ENCODE data around the gene SGCA.

Gene SGCA

DNA sequence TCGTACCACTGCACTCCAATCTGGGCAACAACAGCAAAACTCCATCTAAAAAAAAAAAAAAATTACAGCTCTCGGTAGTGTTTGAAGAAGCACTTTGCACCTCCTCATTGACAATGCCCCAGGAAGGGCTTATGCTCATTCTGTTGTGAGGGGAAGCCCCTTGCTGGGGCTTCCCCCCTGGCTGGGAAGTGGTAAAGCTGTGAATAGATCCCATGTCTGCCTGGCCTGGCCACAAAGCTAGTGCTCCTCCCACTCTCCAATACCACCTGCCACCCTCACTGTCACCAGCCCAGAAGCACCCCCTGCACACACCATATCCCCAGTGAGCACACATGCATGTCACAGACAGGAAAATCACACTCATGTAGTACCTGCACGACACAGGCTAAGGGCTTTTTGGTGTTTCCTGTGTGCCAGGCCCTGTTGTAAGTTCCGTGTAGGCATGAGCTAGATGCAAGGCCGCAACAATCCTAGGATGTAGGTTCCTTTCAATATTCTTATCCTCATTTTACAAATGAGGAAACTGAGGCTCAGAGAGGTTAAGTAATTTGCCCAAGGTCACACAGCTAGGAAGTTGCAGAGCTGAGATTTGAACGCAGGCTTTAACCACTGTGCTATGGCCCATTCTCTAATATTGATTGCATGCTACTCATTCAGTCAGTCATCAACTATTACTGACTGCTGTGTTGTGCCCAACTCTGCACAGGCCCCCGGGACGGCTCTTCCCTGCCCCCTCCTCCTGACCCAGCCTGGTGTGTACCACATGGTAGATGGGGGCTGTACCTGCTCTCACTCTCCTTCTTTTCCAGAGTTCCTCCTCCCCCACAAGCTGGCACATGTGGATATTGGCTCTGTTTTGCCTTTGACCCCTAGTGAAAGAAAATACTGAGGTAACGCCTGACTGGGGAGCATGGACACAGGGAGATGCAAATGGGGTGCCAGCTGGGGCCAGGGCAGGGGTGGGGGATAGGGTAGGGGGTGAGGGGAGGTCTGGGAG, 47.5 kb downstream of the SGCA start:
- H3K9ac ChIP-seq (ENCODE audit: low read depth, low read length), result no peak overlapping the region
- H3K4me3 ChIP-seq (ENCODE audit: low read length), result no peak overlapping the region
- H3K27me3 ChIP-seq (ENCODE audit: insufficient read depth, low read length), result peaks cover 22% of the 10 kb centered on the region; the same call in 1 of the 2 replicates
- peaks cover 42% of the 10 kb centered on the region for H3K4me1 ChIP-seq (ENCODE audit: insufficient read depth, low read length)
- H3K36me3 ChIP-seq (ENCODE audit: insufficient read depth, low read depth, low read length), result no peaks in the 10 kb centered on the region
- no peaks in the 10 kb centered on the region for H3K9me3 ChIP-seq (ENCODE audit: insufficient read depth, low read depth, low read length)
- no peak overlapping the region for H3K27ac ChIP-seq (ENCODE audit: low read length)

GRCh38 chr17:50214976-50215760, 49.4 kb downstream of the SGCA start:
- no peaks in the 10 kb centered on the region for H3K9me3 ChIP-seq (ENCODE audit: insufficient read depth, low read depth, low read length)
- H3K36me3 ChIP-seq (ENCODE audit: insufficient read depth, low read depth, low read length), result no peaks in the 10 kb centered on the region
- H3K27ac ChIP-seq (ENCODE audit: low read length), result no peak overlapping the region
- no peak overlapping the region for H3K4me3 ChIP-seq (ENCODE audit: low read length)
- no peak overlapping the region for H3K9ac ChIP-seq (ENCODE audit: low read depth, low read length)
- peaks cover 5% of the 10 kb centered on the region; the same call in 1 of the 2 replicates for H3K27me3 ChIP-seq (ENCODE audit: insufficient read depth, low read length)
- H3K4me1 ChIP-seq (ENCODE audit: insufficient read depth, low read length), result peaks cover 29% of the 10 kb centered on the region

- Histone ChIP-seq H3K9ac (ENCODE audit: low read depth, low read length) (no peak overlapping the region), H3K4me1 (ENCODE audit: insufficient read depth, low read length) (peaks cover 9% of the 10 kb centered on the region; the same call in 1 of the 2 replicates), H3K9me3 (ENCODE audit: insufficient read depth, low read depth, low read length) (no peaks in the 10 kb centered on the region), H3K27ac (ENCODE audit: low read length) (no peak overlapping the region), H3K4me3 (ENCODE audit: low read length) (no peak overlapping the region), H3K36me3 (ENCODE audit: insufficient read depth, low read depth, low read length) (no peaks in the 10 kb centered on the region), H3K27me3 (ENCODE audit: insufficient read depth, low read length) (no peaks in the 10 kb centered on the region)
These were observed 51.8 kb downstream of the SGCA start for GRCh38 chr17:50217591-50217990.

DNA sequence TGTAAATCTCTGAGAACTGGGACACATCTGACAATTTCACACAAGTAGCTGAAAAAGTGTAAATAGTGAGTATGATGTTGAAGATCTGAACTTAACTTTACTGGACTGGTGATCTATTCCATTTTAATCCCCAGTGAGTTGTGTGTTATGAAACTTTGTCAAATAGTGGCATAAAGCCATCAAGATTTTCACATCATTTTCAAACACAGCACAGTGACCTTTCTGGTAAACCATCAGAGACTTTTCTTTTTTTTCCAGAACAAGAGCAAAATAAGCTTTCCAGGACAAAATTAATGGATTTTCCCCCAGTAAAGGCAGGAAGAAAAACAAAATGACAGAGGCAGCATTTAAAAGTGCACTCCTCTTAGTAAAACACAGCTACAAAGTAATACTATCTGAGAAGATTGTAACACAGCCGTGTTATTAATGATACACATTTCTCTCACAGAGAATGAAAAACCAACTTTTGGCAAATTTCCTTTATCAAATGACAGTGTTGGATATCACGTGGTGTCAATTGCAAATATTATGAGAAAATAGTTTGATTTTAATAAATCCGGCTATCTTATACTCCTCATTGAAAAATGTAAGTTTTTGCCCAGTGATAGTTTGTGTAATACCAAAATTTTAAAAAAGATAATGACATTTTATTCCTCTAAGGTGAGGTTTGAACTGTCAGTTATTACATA, 52.4 kb downstream of the SGCA start:
- Histone ChIP-seq H3K4me3 (ENCODE audit: low read length) (no peak overlapping the region), H3K9me3 (ENCODE audit: insufficient read depth, low read depth, low read length) (no peaks in the 10 kb centered on the region), H3K9ac (ENCODE audit: low read depth, low read length) (no peak overlapping the region), H3K27ac (ENCODE audit: low read length) (no peak overlapping the region), H3K36me3 (ENCODE audit: insufficient read depth, low read depth, low read length) (no peaks in the 10 kb centered on the region), H3K4me1 (ENCODE audit: insufficient read depth, low read length) (peaks cover 8% of the 10 kb centered on the region; the same call in 1 of the 2 replicates), H3K27me3 (ENCODE audit: insufficient read depth, low read length) (no peaks in the 10 kb centered on the region)

GRCh38 chr17:50218771-50219315, 53.0 kb downstream of the SGCA start:
- Histone ChIP-seq H3K9ac (ENCODE audit: low read depth, low read length) (no peak overlapping the region), H3K27me3 (ENCODE audit: insufficient read depth, low read length) (no peaks in the 10 kb centered on the region), H3K9me3 (ENCODE audit: insufficient read depth, low read depth, low read length) (no peaks in the 10 kb centered on the region), H3K4me1 (ENCODE audit: insufficient read depth, low read length) (peaks cover 4% of the 10 kb centered on the region; the same call in 1 of the 2 replicates), H3K27ac (ENCODE audit: low read length) (no peak overlapping the region), H3K36me3 (ENCODE audit: insufficient read depth, low read depth, low read length) (no peaks in the 10 kb centered on the region), H3K4me3 (ENCODE audit: low read length) (no peak overlapping the region)

GRCh38 chr17:50219342-50219741, 53.5 kb downstream of the SGCA start:
- Histone ChIP-seq H3K4me3 (ENCODE audit: low read length) (no peak overlapping the region), H3K9ac (ENCODE audit: low read depth, low read length) (no peak overlapping the region)

GRCh38 chr17:50219939-50220465, 54.2 kb downstream of the SGCA start:
- H3K4me1 ChIP-seq (ENCODE audit: insufficient read depth, low read length), result peaks cover 4% of the 10 kb centered on the region; the same call in 1 of the 2 replicates
- peaks cover 8% of the 10 kb centered on the region for H3K9me3 ChIP-seq (ENCODE audit: insufficient read depth, low read depth, low read length)
- no peaks in the 10 kb centered on the region for H3K36me3 ChIP-seq (ENCODE audit: insufficient read depth, low read depth, low read length)
- no peak overlapping the region for H3K4me3 ChIP-seq (ENCODE audit: low read length)
- no peak overlapping the region for H3K9ac ChIP-seq (ENCODE audit: low read depth, low read length)
- no peak overlapping the region for H3K27ac ChIP-seq (ENCODE audit: low read length)
- no peaks in the 10 kb centered on the region for H3K27me3 ChIP-seq (ENCODE audit: insufficient read depth, low read length)

More at GRCh38 chr17:50219342-50219741, 53.5 kb downstream of the SGCA start:
- Histone ChIP-seq H3K36me3 (ENCODE audit: insufficient read depth, low read depth, low read length) (no peaks in the 10 kb centered on the region), H3K4me1 (ENCODE audit: insufficient read depth, low read length) (peaks cover 4% of the 10 kb centered on the region; the same call in 1 of the 2 replicates), H3K9me3 (ENCODE audit: insufficient read depth, low read depth, low read length) (peaks cover 2% of the 10 kb centered on the region), H3K27me3 (ENCODE audit: insufficient read depth, low read length) (no peaks in the 10 kb centered on the region), H3K27ac (ENCODE audit: low read length) (no peak overlapping the region)

DNA sequence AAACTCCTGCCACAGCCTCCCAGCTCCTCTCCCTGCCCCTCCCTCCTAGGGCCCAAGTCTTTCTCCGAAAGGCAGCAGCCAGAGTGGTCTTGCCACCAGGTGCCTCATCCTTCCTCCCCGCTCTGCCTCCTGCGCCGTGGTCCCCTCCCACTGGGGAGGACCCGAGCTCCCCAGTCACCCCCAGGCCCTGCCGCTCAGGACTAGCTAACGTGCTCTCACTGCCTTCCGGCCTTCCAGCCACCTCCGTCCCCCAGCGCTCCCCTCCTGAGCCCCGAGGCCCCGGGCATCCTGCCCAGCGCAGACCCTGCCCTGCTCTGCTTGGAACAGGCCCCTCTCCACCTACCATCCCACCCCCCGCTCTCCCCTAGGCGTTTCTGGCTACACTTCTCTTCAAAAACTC, 55.0 kb downstream of the SGCA start:
- H3K36me3 ChIP-seq (ENCODE audit: insufficient read depth, low read depth, low read length), result no peaks in the 10 kb centered on the region
- H3K9me3 ChIP-seq (ENCODE audit: insufficient read depth, low read depth, low read length), result peaks cover 16% of the 10 kb centered on the region
- H3K9ac ChIP-seq (ENCODE audit: low read depth, low read length), result no peak overlapping the region
- H3K4me1 ChIP-seq (ENCODE audit: insufficient read depth, low read length), result peaks cover 4% of the 10 kb centered on the region; the same call in 1 of the 2 replicates
- no peaks in the 10 kb centered on the region for H3K27me3 ChIP-seq (ENCODE audit: insufficient read depth, low read length)
- no peak overlapping the region for H3K4me3 ChIP-seq (ENCODE audit: low read length)
- H3K27ac ChIP-seq (ENCODE audit: low read length), result no peak overlapping the region

DNA sequence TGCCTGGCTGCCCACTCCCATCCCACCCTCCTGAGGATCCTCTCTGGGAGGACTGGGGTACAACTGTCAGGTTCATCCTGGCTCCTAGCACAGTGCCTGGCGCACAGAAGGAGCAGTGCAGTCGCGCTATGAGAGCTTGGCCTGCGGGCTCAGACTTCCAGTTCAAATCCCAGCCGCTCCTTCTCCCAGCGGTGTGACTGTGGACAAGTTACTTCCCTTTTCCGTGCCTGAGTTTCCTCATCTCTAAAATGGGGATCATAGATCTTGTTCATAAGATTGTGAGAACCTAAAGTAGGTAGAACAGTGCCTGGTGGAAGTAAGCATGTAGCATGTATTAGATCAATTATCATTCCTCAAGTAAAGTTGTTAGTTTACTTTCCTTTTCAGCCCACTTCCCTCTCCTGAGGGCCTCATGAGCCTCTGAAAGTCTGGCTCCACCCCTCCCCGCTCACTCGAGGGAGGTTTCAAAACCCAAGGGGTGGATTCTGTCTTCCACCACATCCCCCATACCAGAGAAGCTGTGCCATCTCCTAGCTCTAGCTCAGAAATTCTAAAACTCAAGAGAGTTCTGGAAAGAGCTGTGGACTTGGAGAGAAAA, 55.6 kb downstream of the SGCA start:
- peaks cover 4% of the 10 kb centered on the region; the same call in 1 of the 2 replicates for H3K4me1 ChIP-seq (ENCODE audit: insufficient read depth, low read length)
- no peaks in the 10 kb centered on the region for H3K36me3 ChIP-seq (ENCODE audit: insufficient read depth, low read depth, low read length)
- H3K27me3 ChIP-seq (ENCODE audit: insufficient read depth, low read length), result no peaks in the 10 kb centered on the region
- no peak overlapping the region for H3K27ac ChIP-seq (ENCODE audit: low read length)
- no peak overlapping the region for H3K9ac ChIP-seq (ENCODE audit: low read depth, low read length)
- H3K4me3 ChIP-seq (ENCODE audit: low read length), result no peak overlapping the region
- H3K9me3 ChIP-seq (ENCODE audit: insufficient read depth, low read depth, low read length), result peaks cover 19% of the 10 kb centered on the region

- peaks cover 21% of the 10 kb centered on the region for H3K9me3 ChIP-seq (ENCODE audit: insufficient read depth, low read depth, low read length)
- H3K4me1 ChIP-seq (ENCODE audit: insufficient read depth, low read length), result peaks cover 4% of the 10 kb centered on the region; the same call in 1 of the 2 replicates
- H3K4me3 ChIP-seq (ENCODE audit: low read length), result no peak overlapping the region
- no peak overlapping the region for H3K9ac ChIP-seq (ENCODE audit: low read depth, low read length)
- H3K27me3 ChIP-seq (ENCODE audit: insufficient read depth, low read length), result no peaks in the 10 kb centered on the region
- H3K27ac ChIP-seq (ENCODE audit: low read length), result no peak overlapping the region
- no peaks in the 10 kb centered on the region for H3K36me3 ChIP-seq (ENCODE audit: insufficient read depth, low read depth, low read length)
These were observed 56.2 kb downstream of the SGCA start for GRCh38 chr17:50221864-50222545.

Measured in iPS-20b (cell line).